NCI-H82 treated with DMSO at 0.1 percent for 48 hours (cell line): ENCODE data around the gene LSAMP.

Experiments
- DNase-seq: peaks from one replicate; lab custom pipeline; 2025; ENCODE audit not compliant: unreplicated experiment; lab: John Stamatoyannopoulos, UW

LSAMP gene

GRCh38 chr3:116433552-116433951 is 11.7 kb downstream of the LSAMP start:
- no peak for DNase-seq

- no peak for DNase-seq
Measured at GRCh38 chr3:116432795-116433194, 12.5 kb downstream of the LSAMP start.

GRCh38 chr3:116429479-116430269 is 15.6 kb downstream of the LSAMP start:
- DNase-seq: no peak

- DNase-seq: no peak
Measured at GRCh38 chr3:116426036-116426435, 19.3 kb downstream of the LSAMP start.

- no peak for DNase-seq
Measured at GRCh38 chr3:116425126-116425525, 20.2 kb downstream of the LSAMP start.

GRCh38 chr3:116423945-116424344 is 21.3 kb downstream of the LSAMP start:
- DNase-seq: no peak

GRCh38 chr3:116423374-116423773 is 21.9 kb downstream of the LSAMP start:
- DNase-seq: peak; percentile 90

GRCh38 chr3:116417151-116417550 is 28.1 kb downstream of the LSAMP start:
- peak; percentile 18 for DNase-seq

GRCh38 chr3:116413319-116413718 is 32.0 kb downstream of the LSAMP start:
- DNase-seq: no peak

GRCh38 chr3:116408473-116408872 is 36.8 kb downstream of the LSAMP start:
- no peak for DNase-seq

GRCh38 chr3:116405231-116405630 is 40.1 kb downstream of the LSAMP start:
- DNase-seq: no peak

- no peak for DNase-seq
Measured at GRCh38 chr3:116399701-116400226, 45.5 kb downstream of the LSAMP start.

GRCh38 chr3:116394365-116394764 is 50.9 kb downstream of the LSAMP start:
- no peak for DNase-seq

GRCh38 chr3:116393199-116393598 is 52.1 kb downstream of the LSAMP start:
- no peak for DNase-seq

GRCh38 chr3:116392291-116392690 is 53.0 kb downstream of the LSAMP start:
- DNase-seq: no peak

- DNase-seq: no peak
Measured at GRCh38 chr3:116391296-116392201, 53.7 kb downstream of the LSAMP start.

- DNase-seq: no peak
Measured at GRCh38 chr3:116390318-116390717, 55.0 kb downstream of the LSAMP start.

- peak; percentile 58 for DNase-seq
Measured at GRCh38 chr3:116388867-116389385, 56.4 kb downstream of the LSAMP start.

- DNase-seq: no peak
Measured at GRCh38 chr3:116386168-116386567, 59.1 kb downstream of the LSAMP start.

- DNase-seq: no peak
Measured at GRCh38 chr3:116384717-116385116, 60.6 kb downstream of the LSAMP start.

- DNase-seq: no peak
Measured at GRCh38 chr3:116378077-116378476, 67.2 kb downstream of the LSAMP start.

- no peak for DNase-seq
Measured at GRCh38 chr3:116374901-116375300, 70.4 kb downstream of the LSAMP start.
